HG02763 (cell line): ENCODE data around the gene PALLD.
"Not testable (repeated sequence)": the region's sequence is repeated elsewhere in the genome, so short reads cannot be mapped to it uniquely, and the experiment has no call there.

Experiments
- ATAC-seq: cut with Tn5 transposase; IDR thresholded peaks from one replicate; pipeline ENCODE4 v1.9.1; 2021; ENCODE audit warnings: mild to moderate bottlenecking, moderate library complexity; ENCODE audit not compliant: unreplicated experiment

PALLD gene

DNA sequence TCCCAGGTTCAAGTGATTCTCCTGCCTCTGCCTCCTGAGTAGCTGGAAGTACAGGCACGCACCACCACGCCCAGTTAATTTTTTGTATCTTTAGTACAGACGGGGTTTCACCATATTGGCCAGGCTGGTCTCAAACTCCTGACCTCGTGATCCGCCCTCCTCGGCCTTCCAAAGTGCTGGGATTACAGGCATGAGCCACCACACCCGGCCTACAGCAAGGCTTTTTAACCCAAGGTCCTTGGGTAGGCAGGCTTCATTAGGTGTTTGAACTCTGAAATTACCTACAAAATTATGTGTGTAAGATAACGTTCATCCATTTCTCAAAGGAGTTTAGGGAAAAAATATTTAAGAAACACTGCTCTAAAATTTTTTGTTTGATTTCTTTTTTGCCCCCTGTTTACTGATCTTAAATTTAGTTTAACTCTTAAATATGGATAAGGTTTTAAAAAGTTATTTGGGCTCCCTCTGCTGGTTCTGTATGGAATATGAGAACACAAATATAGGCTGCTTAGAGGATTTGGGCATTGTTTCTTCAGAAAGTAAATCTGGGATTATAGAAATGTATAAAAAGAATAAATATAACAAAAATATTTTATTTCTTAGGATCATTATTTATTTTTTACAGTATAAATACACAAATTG is 420.4 kb downstream of the PALLD start:
- ATAC-seq, result no peak

GRCh38 chr4:168919706-168920324 is 423.0 kb downstream of the PALLD start:
- no peak for ATAC-seq

DNA sequence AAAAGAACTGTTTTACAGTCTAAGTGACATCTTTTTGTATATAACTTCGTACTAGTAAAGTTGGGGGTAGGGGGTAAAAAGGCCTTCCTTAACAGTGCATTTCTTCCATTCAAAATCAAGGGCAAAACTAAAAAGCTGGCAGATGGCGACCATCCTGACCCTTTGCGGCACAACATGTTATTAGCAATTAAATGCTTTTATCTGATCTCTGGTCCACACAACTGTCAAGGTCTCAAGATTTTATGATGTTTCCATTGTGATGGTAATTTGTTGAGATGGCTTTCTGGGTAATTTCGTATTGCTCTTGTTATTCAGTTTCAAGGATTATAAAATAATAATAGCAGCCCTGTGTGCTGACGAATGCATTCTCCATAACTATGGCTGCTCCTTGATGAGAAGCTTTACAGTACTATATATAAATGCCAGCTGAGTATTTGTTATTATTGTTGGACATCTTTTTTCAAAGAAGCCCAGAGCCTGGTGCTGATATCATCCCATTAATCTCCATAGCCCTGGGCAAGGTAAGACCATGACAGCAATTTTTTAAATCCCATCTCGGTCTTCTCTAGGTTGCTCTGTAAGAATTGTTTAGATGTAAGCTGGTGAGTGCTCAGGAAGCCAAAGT is 423.7 kb downstream of the PALLD start:
- ATAC-seq, result no peak

- ATAC-seq, result peak; percentile 73
Observed at GRCh38 chr4:168923526-168924194, 426.8 kb downstream of the PALLD start.

- no peak for ATAC-seq
Observed at GRCh38 chr4:168924667-168925066, 427.8 kb downstream of the PALLD start.

- no peak for ATAC-seq
Observed at GRCh38 chr4:168925789-168926490, 429.1 kb downstream of the PALLD start.

DNA sequence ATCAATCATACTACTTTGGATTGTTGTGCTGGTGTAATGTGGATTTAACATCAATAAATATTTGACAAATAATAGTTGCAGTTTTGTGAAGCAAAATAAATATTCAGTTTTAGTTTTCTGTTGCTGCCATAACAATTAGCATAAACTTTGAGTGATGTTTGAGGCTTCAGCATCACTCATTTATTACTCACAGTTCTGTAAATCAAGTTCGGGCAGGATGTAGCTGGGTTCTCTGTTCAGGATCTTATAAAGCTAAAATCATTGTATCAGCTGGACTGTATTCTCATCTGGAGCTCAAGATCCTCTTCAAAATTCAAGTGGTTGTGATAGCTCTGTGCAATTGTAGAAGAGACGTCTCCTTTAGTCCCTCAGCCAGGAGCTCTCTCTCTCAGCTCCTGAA is 431.5 kb downstream of the PALLD start:
- ATAC-seq, result no peak

DNA sequence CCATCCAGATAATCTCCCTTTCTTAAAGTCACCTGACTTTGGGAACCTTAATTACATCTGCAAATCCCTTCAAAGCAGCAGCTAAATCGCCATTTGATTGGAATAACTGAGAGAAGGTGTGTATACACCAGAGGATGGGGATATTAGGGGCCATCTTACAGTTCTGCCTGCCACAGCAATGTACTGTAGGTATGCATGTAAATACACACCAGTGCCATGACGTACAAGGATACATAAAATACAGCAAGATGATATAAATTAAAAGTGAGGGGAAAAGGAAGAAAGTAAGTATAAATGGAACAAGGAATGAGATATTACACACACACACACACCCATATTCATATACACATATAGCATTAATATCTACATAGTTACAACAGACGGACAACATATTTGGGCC is 432.0 kb downstream of the PALLD start:
- no peak for ATAC-seq

DNA sequence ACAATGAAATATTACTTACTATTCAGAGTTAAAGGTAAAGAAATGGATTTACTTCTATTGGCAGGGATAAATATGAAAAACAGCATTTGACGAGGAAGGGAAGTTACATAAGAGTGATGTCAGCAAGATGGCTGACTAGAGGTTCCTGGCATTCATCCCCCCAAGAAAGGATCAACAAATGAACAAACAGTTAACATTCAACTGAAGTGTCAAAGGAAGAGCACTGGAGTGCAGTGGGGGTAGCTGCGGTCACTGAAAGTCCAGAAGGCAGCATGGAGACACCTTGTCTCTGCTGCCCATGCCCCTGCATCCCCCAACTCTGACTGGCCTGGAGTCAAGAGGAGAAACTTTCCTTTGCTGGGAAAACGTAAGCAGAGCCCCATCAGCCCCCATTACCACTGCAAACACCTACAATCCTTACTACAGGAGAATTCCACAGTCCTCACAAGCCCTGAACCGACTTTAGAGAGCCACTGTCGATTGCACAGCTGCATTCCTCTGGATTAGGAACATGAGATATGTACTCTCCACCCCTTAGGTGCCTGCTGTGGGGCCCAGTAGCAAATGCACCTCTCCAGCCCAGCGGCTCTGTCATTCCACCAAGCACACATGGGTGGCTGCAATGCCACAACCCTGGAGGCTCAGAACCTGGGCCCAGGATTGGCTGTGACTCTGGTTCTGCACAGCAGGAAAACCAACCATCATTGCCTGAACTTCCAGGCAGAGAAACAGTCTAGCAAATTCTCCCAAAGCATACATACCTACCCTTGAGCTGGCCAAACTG is 433.8 kb downstream of the PALLD start:
- ATAC-seq, result no peak

DNA sequence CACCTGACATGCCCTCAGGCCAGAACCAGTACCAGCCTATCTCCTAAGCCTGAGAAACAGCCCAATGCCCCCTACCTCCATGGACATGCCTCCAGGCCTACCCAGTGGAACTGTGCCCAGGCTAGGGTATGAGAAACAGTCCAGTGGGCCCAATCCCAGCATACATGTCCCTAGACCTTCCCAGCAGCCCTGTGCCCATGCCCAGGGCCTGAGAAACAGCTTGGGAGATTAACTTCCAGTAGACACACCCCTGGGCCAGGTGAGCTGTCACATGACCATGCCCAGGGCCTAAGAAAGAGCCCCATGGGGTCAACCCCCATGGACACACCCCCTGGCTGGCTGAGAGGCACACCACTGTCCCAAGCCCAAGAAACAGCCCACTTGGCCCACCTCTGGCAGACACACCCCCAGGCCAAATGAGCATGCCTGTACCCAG is 434.4 kb downstream of the PALLD start:
- ATAC-seq, result no peak

DNA sequence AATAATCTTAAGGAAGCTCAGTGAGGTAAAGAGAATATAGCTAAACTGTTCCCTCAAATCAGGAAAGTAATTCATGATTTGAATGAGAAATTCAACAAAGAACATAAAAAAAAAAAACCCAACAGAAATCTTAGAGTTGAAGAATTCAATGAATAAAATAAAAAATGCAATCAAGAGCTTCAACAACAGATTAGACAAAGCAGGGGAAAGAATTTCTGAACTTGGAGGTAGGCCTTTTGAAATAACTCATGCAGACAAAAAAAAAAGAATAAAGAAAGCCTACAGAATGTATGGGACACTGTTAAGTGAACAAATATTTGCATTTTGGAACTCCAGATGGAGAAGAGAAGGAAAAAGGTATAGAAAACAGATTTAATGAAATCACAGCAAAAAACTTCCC is 435.3 kb downstream of the PALLD start:
- ATAC-seq, result no peak

- ATAC-seq, result no peak
Observed at GRCh38 chr4:168933423-168933822, 436.6 kb downstream of the PALLD start.

DNA sequence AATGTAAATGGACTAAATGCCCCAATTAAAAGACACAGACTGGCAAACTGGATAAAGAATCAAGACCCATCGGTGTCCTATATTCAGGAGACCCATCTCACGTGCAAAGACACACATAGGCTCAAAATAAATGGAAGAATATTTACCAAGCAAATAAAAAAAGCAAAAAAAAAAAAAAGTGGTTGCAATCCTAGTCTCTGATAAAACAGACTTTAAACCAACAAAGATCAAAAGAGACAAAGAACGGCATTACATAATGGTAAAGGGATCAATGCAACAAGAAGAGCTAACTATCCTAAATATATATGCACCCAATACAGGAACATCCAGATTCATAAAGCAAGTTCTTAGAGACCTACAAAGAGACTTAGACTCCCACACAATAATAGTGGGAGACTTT is 440.6 kb downstream of the PALLD start:
- not testable (repeated sequence) for ATAC-seq

- no peak for ATAC-seq
Observed at GRCh38 chr4:168942985-168943384, 446.1 kb downstream of the PALLD start.

GRCh38 chr4:168945291-168945690 is 448.4 kb downstream of the PALLD start:
- ATAC-seq, result no peak

GRCh38 chr4:168952821-168953246 is 456.0 kb downstream of the PALLD start:
- not testable (repeated sequence) for ATAC-seq

DNA sequence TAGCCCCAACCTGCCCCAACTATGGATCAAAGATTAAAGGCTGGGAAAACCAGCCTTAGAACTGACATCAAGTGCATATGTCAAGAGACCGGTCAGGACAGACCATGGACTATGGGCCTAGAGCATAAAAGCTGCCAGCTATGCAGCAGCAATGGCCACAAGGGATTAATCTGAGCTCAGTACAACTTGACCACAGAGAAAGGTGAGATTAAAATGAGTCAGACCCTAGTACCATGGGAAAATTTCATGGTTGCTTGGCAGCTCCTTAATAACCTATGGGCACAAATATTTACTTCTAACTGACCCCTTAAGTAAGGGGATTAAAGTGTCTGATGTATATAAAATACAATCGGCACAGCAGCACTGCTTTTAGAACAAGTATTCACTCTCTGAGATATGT is 458.8 kb downstream of the PALLD start:
- ATAC-seq, result no peak

DNA sequence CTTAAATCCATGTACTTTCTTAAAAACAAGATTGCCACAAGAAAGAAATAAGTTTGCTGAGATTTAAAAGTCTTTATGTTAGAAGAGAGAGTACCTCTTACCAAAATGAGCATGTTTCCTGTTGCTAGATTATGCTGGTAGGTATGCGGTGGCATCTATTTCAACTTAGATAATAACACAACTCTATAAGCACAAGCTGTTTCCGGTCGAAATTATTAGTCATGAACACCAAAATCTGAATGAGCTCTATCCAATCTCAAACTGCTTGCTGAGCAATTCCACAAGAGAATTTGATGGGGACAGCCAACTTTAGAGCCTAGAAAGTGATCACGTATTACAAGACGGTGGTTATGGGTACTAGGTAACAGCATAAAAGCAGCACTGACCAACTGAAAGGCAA is 463.9 kb downstream of the PALLD start:
- ATAC-seq, result no peak

DNA sequence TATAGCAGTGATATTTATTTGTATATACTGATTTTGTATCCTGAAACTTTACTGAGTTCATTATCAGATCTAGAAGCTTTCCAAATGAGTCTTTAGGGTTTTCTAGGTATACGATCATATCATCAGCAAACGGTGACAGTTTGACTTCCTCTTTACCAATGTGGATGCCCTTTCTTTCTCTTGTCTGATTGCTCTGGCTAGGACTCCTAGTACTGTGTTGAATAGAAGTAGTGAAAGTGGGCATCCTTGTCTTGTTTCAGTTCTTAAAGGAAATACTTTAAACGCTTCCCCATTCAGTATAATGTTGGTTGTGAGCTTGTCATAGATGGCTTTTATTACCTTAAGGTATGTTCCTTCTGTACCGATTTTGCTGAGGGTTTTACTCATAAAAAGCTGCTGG is 475.7 kb downstream of the PALLD start:
- no peak for ATAC-seq
